Rectal smooth muscle tissue (tissue), 1 donor: Measurements from ENCODE around the gene HSDL1.

Experiments
- H3K27ac ChIP-seq: one replicate; pipeline ENCODE4 v1.7.0; 2013; ENCODE audit warnings: low read depth, low read length, inconsistent platforms
- H3K27me3 ChIP-seq: one replicate; pipeline ENCODE4 v1.7.0; 2013; ENCODE audit warnings: low read length; ENCODE audit not compliant: control insufficient read depth, insufficient read depth
- H3K36me3 ChIP-seq: one replicate; pipeline ENCODE4 v1.7.0; 2013; ENCODE audit warnings: low read length; ENCODE audit not compliant: control insufficient read depth, insufficient read depth
- H3K4me1 ChIP-seq: one replicate; pipeline ENCODE4 v1.7.0; 2013; ENCODE audit warnings: low read length; ENCODE audit not compliant: control insufficient read depth, insufficient read depth
- H3K4me3 ChIP-seq: one replicate; pipeline ENCODE4 v1.7.0; 2013; ENCODE audit warnings: low read length
- H3K9ac ChIP-seq: one replicate; pipeline ENCODE4 v1.7.0; 2013; ENCODE audit warnings: low read length

HSDL1 gene

GRCh38 chr16:84107921-84108320, 37.1 kb downstream of the HSDL1 start:
- no peak overlapping the region for H3K4me3 ChIP-seq
- no peaks in the 10 kb centered on the region for H3K4me1 ChIP-seq
- no peaks in the 10 kb centered on the region for H3K27me3 ChIP-seq
- H3K9ac ChIP-seq = no peak overlapping the region
- no peak overlapping the region for H3K27ac ChIP-seq
- H3K36me3 ChIP-seq = peaks cover 4% of the 10 kb centered on the region

- H3K4me1 ChIP-seq = no peaks in the 10 kb centered on the region
- peaks cover 4% of the 10 kb centered on the region for H3K36me3 ChIP-seq
- no peak overlapping the region for H3K4me3 ChIP-seq
- no peaks in the 10 kb centered on the region for H3K27me3 ChIP-seq
- H3K9ac ChIP-seq = no peak overlapping the region
- H3K27ac ChIP-seq = no peak overlapping the region
These were observed 38.8 kb downstream of the HSDL1 start for GRCh38 chr16:84105948-84106740.

GRCh38 chr16:84105301-84105815, 39.6 kb downstream of the HSDL1 start:
- no peak overlapping the region for H3K4me3 ChIP-seq
- peaks cover 4% of the 10 kb centered on the region for H3K36me3 ChIP-seq
- H3K27me3 ChIP-seq = no peaks in the 10 kb centered on the region
- H3K4me1 ChIP-seq = no peaks in the 10 kb centered on the region
- H3K27ac ChIP-seq = no peak overlapping the region
- H3K9ac ChIP-seq = no peak overlapping the region

- H3K27ac ChIP-seq = no peak overlapping the region
These were observed 40.7 kb downstream of the HSDL1 start for GRCh38 chr16:84104231-84104630.

GRCh38 chr16:84103678-84104077, 41.3 kb downstream of the HSDL1 start:
- Histone ChIP-seq H3K4me3 (no peak overlapping the region), H3K4me1 (no peaks in the 10 kb centered on the region), H3K27me3 (no peaks in the 10 kb centered on the region), H3K36me3 (peaks cover 6% of the 10 kb centered on the region), H3K27ac (no peak overlapping the region), H3K9ac (no peak overlapping the region)

More at GRCh38 chr16:84104231-84104630, 40.7 kb downstream of the HSDL1 start:
- H3K9ac ChIP-seq = no peak overlapping the region
- H3K4me3 ChIP-seq = no peak overlapping the region
- no peaks in the 10 kb centered on the region for H3K27me3 ChIP-seq
- no peaks in the 10 kb centered on the region for H3K4me1 ChIP-seq
- H3K36me3 ChIP-seq = peaks cover 6% of the 10 kb centered on the region

GRCh38 chr16:84098939-84099338, 46.0 kb downstream of the HSDL1 start:
- Histone ChIP-seq H3K36me3 (peaks cover 12% of the 10 kb centered on the region), H3K4me3 (no peak overlapping the region), H3K9ac (no peak overlapping the region), H3K4me1 (no peaks in the 10 kb centered on the region), H3K27ac (no peak overlapping the region), H3K27me3 (no peaks in the 10 kb centered on the region)

GRCh38 chr16:84096447-84097005, 48.5 kb downstream of the HSDL1 start:
- no peak overlapping the region for H3K4me3 ChIP-seq
- H3K4me1 ChIP-seq = no peaks in the 10 kb centered on the region
- H3K27me3 ChIP-seq = no peaks in the 10 kb centered on the region
- no peak overlapping the region for H3K9ac ChIP-seq
- no peak overlapping the region for H3K27ac ChIP-seq
- H3K36me3 ChIP-seq = peaks cover 25% of the 10 kb centered on the region

GRCh38 chr16:84095466-84095865, 49.5 kb downstream of the HSDL1 start:
- peaks cover 27% of the 10 kb centered on the region for H3K36me3 ChIP-seq
- no peak overlapping the region for H3K9ac ChIP-seq
- H3K27me3 ChIP-seq = no peaks in the 10 kb centered on the region
- H3K27ac ChIP-seq = no peak overlapping the region
- no peaks in the 10 kb centered on the region for H3K4me1 ChIP-seq
- no peak overlapping the region for H3K4me3 ChIP-seq

DNA sequence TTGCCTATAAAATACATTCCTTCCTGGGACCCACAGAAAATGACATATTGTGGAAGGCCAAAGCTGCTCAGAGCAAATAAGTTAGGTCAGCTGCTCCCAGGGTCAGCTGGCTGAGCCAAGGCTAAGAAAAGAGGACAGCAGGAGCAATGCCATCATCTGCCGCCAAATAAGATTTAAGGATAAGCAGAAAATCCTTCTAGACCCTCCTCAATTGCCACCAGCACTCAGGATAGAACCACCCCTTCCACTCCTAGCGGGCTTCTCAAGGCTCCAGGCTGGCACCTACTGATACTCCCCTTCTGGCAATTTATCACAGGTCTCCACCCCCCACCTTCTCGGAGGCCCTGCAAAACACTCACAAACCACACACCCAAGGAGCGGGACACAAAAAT, 51.1 kb downstream of the HSDL1 start:
- Histone ChIP-seq H3K27me3 (no peaks in the 10 kb centered on the region), H3K27ac (no peak overlapping the region), H3K36me3 (peaks cover 36% of the 10 kb centered on the region), H3K9ac (no peak overlapping the region), H3K4me1 (no peaks in the 10 kb centered on the region), H3K4me3 (no peak overlapping the region)

GRCh38 chr16:84093120-84093878, 51.7 kb downstream of the HSDL1 start:
- H3K36me3 ChIP-seq = peaks cover 41% of the 10 kb centered on the region
- no peaks in the 10 kb centered on the region for H3K27me3 ChIP-seq
- no peak overlapping the region for H3K9ac ChIP-seq
- H3K27ac ChIP-seq = no peak overlapping the region
- H3K4me1 ChIP-seq = no peaks in the 10 kb centered on the region
- no peak overlapping the region for H3K4me3 ChIP-seq

GRCh38 chr16:84091460-84091859, 53.5 kb downstream of the HSDL1 start:
- H3K36me3 ChIP-seq = peaks cover 43% of the 10 kb centered on the region
- H3K4me1 ChIP-seq = no peaks in the 10 kb centered on the region
- no peak overlapping the region for H3K9ac ChIP-seq
- no peaks in the 10 kb centered on the region for H3K27me3 ChIP-seq
- no peak overlapping the region for H3K27ac ChIP-seq
- H3K4me3 ChIP-seq = no peak overlapping the region

- no peaks in the 10 kb centered on the region for H3K27me3 ChIP-seq
- no peak overlapping the region for H3K4me3 ChIP-seq
- peaks cover 45% of the 10 kb centered on the region for H3K36me3 ChIP-seq
- H3K9ac ChIP-seq = no peak overlapping the region
- no peaks in the 10 kb centered on the region for H3K4me1 ChIP-seq
- H3K27ac ChIP-seq = no peak overlapping the region
These were observed 54.8 kb downstream of the HSDL1 start for GRCh38 chr16:84090211-84090610.
